Measurements from ENCODE around the gene IPCEF1.

- TF ChIP-seq POLR2A (IDR thresholded peaks at IDR 0.05), result no peak
- TF ChIP-seq CTCF (IDR thresholded peaks at IDR 0.05), result no peak
Measured at GRCh38 chr6:154373971-154374370, 17.4 kb upstream of the IPCEF1 start.

Data from tibial nerve (tissue), 3 donors.